ENCODE measurements around the gene MAGI2. TPM values are rescaled to one million over a fixed set of nuclear protein-coding genes. Genes with fewer than 3 reads are reported as not detected.

MAGI2 gene
- total RNA-seq, 1 experiment from 2014 or later, result 0.22 TPM

DNA sequence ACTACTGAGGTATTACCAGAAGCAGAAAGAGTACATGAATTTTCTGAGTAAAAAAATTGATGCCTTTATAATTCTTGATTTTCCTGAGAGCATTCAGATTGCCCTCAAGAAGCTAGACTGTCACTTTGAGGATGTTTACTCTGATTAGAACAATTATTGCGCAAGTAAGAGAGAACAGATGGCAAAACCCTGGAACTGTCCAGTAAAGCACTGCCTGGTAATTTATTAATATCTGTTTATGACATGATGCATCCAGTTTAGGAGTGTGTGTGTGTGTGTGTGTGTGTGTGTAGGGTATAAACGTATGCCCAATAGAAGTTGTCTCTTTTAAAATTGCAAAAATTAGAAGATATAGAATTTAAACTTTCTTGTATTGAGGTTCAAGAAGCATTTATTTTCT is 1275.1 kb downstream of the MAGI2 start:
- Histone ChIP-seq H2AFZ (ENCODE audit: low read depth, low read length, poor library complexity, severe bottlenecking) (no peak overlapping the region), H3K4me2 (ENCODE audit: low read length) (no peak overlapping the region), H3K9me3 (ENCODE audit: control insufficient read depth in 1 of 2, insufficient read depth in 1 of 2, low read depth in 1 of 2, low read length in 2 of 2) (no peaks in the 10 kb centered on the region), H3K9me2 (ENCODE audit: insufficient read depth) (no peaks in the 10 kb centered on the region), H3K27me3 (ENCODE audit: insufficient read depth, low read length) (peaks cover 79% of the 10 kb centered on the region), H3K4me1 (ENCODE audit: control insufficient read depth in 1 of 2, insufficient read depth in 2 of 2, low read length in 2 of 2) (no peaks in the 10 kb centered on the region), H3K36me3 (ENCODE audit: control insufficient read depth in 1 of 2, insufficient read depth in 2 of 2, low read length in 2 of 2) (no peaks in the 10 kb centered on the region), H3K9ac (ENCODE audit: low read length) (no peak overlapping the region), H4K20me1 (ENCODE audit: insufficient read depth) (no peaks in the 10 kb centered on the region), H3K79me2 (ENCODE audit: insufficient read depth, low read length) (no peaks in the 10 kb centered on the region), H3K27ac (ENCODE audit: low read depth, low read length) (no peak overlapping the region), H3K4me3 (replicated peaks in 1 of 2; ENCODE audit: low read depth in 1 of 2, low read length in 2 of 2) (no peak overlapping the region)
- POLR2A ChIA-PET, result no interaction called here
- RAD21 ChIA-PET (ENCODE audit: low non-redundant PET in 1 of 2, low total read pairs in 2 of 2, uncharacterized antibody in 2 of 2, unreplicated experiment in 2 of 2), result no interaction called here
- TF ChIP-seq, protein P1, sequence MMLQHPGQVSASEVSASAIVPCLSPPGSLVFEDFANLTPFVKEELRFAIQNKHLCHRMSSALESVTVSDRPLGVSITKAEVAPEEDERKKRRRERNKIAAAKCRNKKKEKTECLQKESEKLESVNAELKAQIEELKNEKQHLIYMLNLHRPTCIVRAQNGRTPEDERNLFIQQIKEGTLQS (IDR thresholded peaks at IDR 0.05), result no peak
- TF ChIP-seq TCF7L2 (IDR thresholded peaks at IDR 0.05; ENCODE audit: borderline replicate concordance, extremely low read depth, insufficient read depth, insufficient read length) (no peak), YY1 (IDR thresholded peaks at IDR 0.05; ENCODE audit: extremely low read depth, insufficient replicate concordance, low read depth, low read length) (no peak), EZH2 (IDR thresholded peaks at IDR 0.05) (no peak), CEBPB (IDR thresholded peaks at IDR 0.05; ENCODE audit: low read depth) (0 out of 2 replicates have a peak, but pooled peaks have one; percentile 17), ELF1 (IDR thresholded peaks at IDR 0.05; ENCODE audit: borderline replicate concordance, low read depth) (no peak)
- BruUV-seq (replicated peaks), result no TSS peak
- ATAC-seq (no peak), DNase-seq (ENCODE audit: low read depth, low spot score) (no peak)
- CTCF ChIA-PET, result no interaction called here
- intact Hi-C loops (cut with micrococcal nuclease), result no loop called here

DNA sequence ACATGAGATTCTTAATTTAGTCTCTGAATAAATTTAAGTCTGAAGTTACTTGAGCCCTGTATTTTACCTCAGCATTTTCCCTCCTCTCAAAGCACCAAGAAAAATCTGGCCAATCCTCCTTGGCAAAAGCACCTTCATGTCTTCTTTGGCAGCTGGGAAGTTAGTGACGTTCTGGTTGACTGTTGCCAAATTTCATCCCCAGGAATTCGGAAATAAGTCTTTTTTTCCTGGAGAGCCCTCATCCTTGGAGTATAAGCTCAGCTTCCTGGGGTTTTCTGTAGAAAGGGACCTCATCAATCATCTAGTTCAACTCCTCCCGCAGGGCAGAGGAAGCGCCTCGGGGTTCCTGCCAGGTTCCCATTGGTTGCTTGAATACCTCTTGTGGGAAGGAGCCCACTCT is 1277.3 kb downstream of the MAGI2 start:
- H3K4me1 ChIP-seq (ENCODE audit: control insufficient read depth in 1 of 2, insufficient read depth in 2 of 2, low read length in 2 of 2), result no peaks in the 10 kb centered on the region
- no peaks in the 10 kb centered on the region for H3K9me2 ChIP-seq (ENCODE audit: insufficient read depth)
- H3K4me2 ChIP-seq (ENCODE audit: low read length), result no peak overlapping the region
- no peak overlapping the region for H3K27ac ChIP-seq (ENCODE audit: low read depth, low read length)
- intact Hi-C loops (cut with micrococcal nuclease), result no loop called here
- no peak overlapping the region for H3K9ac ChIP-seq (ENCODE audit: low read length)
- POLR2A ChIA-PET, result no interaction called here
- no peaks in the 10 kb centered on the region for H3K36me3 ChIP-seq (ENCODE audit: control insufficient read depth in 1 of 2, insufficient read depth in 2 of 2, low read length in 2 of 2)
- RAD21 ChIA-PET (ENCODE audit: low non-redundant PET in 1 of 2, low total read pairs in 2 of 2, uncharacterized antibody in 2 of 2, unreplicated experiment in 2 of 2), result no interaction called here
- no peak for DNase-seq (ENCODE audit: low read depth, low spot score)
- H3K9me3 ChIP-seq (ENCODE audit: control insufficient read depth in 1 of 2, insufficient read depth in 1 of 2, low read depth in 1 of 2, low read length in 2 of 2), result no peaks in the 10 kb centered on the region
- CTCF ChIA-PET, result no interaction called here
- no peak for ATAC-seq
- H3K27me3 ChIP-seq (ENCODE audit: insufficient read depth, low read length), result peaks cover 84% of the 10 kb centered on the region
- H2AFZ ChIP-seq (ENCODE audit: low read depth, low read length, poor library complexity, severe bottlenecking), result no peak overlapping the region
- H3K4me3 ChIP-seq (replicated peaks in 1 of 2; ENCODE audit: low read depth in 1 of 2, low read length in 2 of 2), result no peak overlapping the region
- no peaks in the 10 kb centered on the region for H4K20me1 ChIP-seq (ENCODE audit: insufficient read depth)
- BruUV-seq (replicated peaks), result no TSS peak
- H3K79me2 ChIP-seq (ENCODE audit: insufficient read depth, low read length), result no peaks in the 10 kb centered on the region
- no peak for TF ChIP-seq SIN3A (IDR thresholded peaks at IDR 0.05; ENCODE audit: low read depth)
- TF ChIP-seq, protein P2, sequence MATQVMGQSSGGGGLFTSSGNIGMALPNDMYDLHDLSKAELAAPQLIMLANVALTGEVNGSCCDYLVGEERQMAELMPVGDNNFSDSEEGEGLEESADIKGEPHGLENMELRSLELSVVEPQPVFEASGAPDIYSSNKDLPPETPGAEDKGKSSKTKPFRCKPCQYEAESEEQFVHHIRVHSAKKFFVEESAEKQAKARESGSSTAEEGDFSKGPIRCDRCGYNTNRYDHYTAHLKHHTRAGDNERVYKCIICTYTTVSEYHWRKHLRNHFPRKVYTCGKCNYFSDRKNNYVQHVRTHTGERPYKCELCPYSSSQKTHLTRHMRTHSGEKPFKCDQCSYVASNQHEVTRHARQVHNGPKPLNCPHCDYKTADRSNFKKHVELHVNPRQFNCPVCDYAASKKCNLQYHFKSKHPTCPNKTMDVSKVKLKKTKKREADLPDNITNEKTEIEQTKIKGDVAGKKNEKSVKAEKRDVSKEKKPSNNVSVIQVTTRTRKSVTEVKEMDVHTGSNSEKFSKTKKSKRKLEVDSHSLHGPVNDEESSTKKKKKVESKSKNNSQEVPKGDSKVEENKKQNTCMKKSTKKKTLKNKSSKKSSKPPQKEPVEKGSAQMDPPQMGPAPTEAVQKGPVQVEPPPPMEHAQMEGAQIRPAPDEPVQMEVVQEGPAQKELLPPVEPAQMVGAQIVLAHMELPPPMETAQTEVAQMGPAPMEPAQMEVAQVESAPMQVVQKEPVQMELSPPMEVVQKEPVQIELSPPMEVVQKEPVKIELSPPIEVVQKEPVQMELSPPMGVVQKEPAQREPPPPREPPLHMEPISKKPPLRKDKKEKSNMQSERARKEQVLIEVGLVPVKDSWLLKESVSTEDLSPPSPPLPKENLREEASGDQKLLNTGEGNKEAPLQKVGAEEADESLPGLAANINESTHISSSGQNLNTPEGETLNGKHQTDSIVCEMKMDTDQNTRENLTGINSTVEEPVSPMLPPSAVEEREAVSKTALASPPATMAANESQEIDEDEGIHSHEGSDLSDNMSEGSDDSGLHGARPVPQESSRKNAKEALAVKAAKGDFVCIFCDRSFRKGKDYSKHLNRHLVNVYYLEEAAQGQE (IDR thresholded peaks at IDR 0.05; ENCODE audit: low read depth), result no peak
- no peak for TF ChIP-seq POLR2A (IDR thresholded peaks at IDR 0.05; ENCODE audit: borderline replicate concordance, extremely low read depth, insufficient read depth, insufficient read length)
- no peak for TF ChIP-seq RAD21 (IDR thresholded peaks at IDR 0.05; ENCODE audit: low read depth)
- TF ChIP-seq EZH2 (IDR thresholded peaks at IDR 0.05), result no peak
- TF ChIP-seq FOSL1 (IDR thresholded peaks at IDR 0.05; ENCODE audit: low read depth), result no peak
- TF ChIP-seq SRF (IDR thresholded peaks at IDR 0.05; ENCODE audit: low read depth), result no peak
- TF ChIP-seq, protein P3, sequence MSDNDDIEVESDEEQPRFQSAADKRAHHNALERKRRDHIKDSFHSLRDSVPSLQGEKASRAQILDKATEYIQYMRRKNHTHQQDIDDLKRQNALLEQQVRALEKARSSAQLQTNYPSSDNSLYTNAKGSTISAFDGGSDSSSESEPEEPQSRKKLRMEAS (IDR thresholded peaks at IDR 0.05), result no peak
- TF ChIP-seq ZFX (IDR thresholded peaks at IDR 0.05), result no peak
- no peak for TF ChIP-seq TCF7L2 (IDR thresholded peaks at IDR 0.05; ENCODE audit: borderline replicate concordance, extremely low read depth, insufficient read depth, insufficient read length)
- TF ChIP-seq, protein P1 (IDR thresholded peaks at IDR 0.05), result no peak
- TF ChIP-seq ELF1 (IDR thresholded peaks at IDR 0.05; ENCODE audit: borderline replicate concordance, low read depth), result no peak
- TF ChIP-seq, protein P4, sequence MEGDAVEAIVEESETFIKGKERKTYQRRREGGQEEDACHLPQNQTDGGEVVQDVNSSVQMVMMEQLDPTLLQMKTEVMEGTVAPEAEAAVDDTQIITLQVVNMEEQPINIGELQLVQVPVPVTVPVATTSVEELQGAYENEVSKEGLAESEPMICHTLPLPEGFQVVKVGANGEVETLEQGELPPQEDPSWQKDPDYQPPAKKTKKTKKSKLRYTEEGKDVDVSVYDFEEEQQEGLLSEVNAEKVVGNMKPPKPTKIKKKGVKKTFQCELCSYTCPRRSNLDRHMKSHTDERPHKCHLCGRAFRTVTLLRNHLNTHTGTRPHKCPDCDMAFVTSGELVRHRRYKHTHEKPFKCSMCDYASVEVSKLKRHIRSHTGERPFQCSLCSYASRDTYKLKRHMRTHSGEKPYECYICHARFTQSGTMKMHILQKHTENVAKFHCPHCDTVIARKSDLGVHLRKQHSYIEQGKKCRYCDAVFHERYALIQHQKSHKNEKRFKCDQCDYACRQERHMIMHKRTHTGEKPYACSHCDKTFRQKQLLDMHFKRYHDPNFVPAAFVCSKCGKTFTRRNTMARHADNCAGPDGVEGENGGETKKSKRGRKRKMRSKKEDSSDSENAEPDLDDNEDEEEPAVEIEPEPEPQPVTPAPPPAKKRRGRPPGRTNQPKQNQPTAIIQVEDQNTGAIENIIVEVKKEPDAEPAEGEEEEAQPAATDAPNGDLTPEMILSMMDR (IDR thresholded peaks at IDR 0.05 in 2 of 3, conservative IDR thresholded peaks at IDR 0.05 in 1 of 3; ENCODE audit: borderline replicate concordance in 1 of 3, insufficient read depth in 1 of 3, low read depth in 2 of 3, low read length in 2 of 3), result no peak
- TF ChIP-seq SP1 (IDR thresholded peaks at IDR 0.05; ENCODE audit: low read depth), result no peak
